ENCODE results near the gene ARHGAP9.

ARHGAP9 gene

GRCh38 chr12:57481671-57482070 is 2.0 kb upstream of the ARHGAP9 start:
- Histone ChIP-seq H3K27ac (replicated peaks) (no peak overlapping the region), H3K4me3 (replicated peaks; ENCODE audit: insufficient read depth, low read length) (no peak overlapping the region), H3K27me3 (ENCODE audit: insufficient read depth, poor library complexity, severe bottlenecking) (no peaks in the 10 kb centered on the region)
- no peak for TF ChIP-seq POLR2AphosphoS5 (IDR thresholded peaks at IDR 0.05; ENCODE audit: low read depth)
- no peak for TF ChIP-seq REST (IDR thresholded peaks at IDR 0.05; ENCODE audit: insufficient replicate concordance, low read depth)
- TF ChIP-seq SPI1 (IDR thresholded peaks at IDR 0.05; ENCODE audit: borderline replicate concordance, low read depth): no peak
- TF ChIP-seq GABPA (IDR thresholded peaks at IDR 0.05; ENCODE audit: low read depth): no peak
- no peak for TF ChIP-seq CTCF (IDR thresholded peaks at IDR 0.05; ENCODE audit: insufficient read depth, low read length)
- DNase-seq (ENCODE audit: low read depth in 1 of 2, low spot score in 1 of 2): no peak

- TF ChIP-seq CTCF (IDR thresholded peaks at IDR 0.05; ENCODE audit: insufficient read depth, low read length) (no peak), REST (IDR thresholded peaks at IDR 0.05; ENCODE audit: insufficient replicate concordance, low read depth) (no peak), POLR2AphosphoS5 (IDR thresholded peaks at IDR 0.05; ENCODE audit: low read depth) (no peak), SPI1 (IDR thresholded peaks at IDR 0.05; ENCODE audit: borderline replicate concordance, low read depth) (no peak), GABPA (IDR thresholded peaks at IDR 0.05; ENCODE audit: low read depth) (no peak)
- Histone ChIP-seq H3K27ac (replicated peaks) (peak overlapping the region; percentile 90), H3K4me3 (replicated peaks; ENCODE audit: insufficient read depth, low read length) (no peak overlapping the region), H3K27me3 (ENCODE audit: insufficient read depth, poor library complexity, severe bottlenecking) (no peaks in the 10 kb centered on the region)
- no peak for DNase-seq (ENCODE audit: low read depth in 1 of 2, low spot score in 1 of 2)
These were observed 657 bp downstream of the ARHGAP9 start for GRCh38 chr12:57479043-57479375.

- Histone ChIP-seq H3K4me3 (replicated peaks; ENCODE audit: insufficient read depth, low read length) (peak overlapping the region; percentile 62), H3K27me3 (ENCODE audit: insufficient read depth, poor library complexity, severe bottlenecking) (no peaks in the 10 kb centered on the region), H3K27ac (replicated peaks) (peak overlapping the region; percentile 90)
- DNase-seq (ENCODE audit: low read depth in 1 of 2, low spot score in 1 of 2): peak; percentile 80
- TF ChIP-seq GABPA (IDR thresholded peaks at IDR 0.05; ENCODE audit: low read depth): peak; percentile 52
- TF ChIP-seq CTCF (IDR thresholded peaks at IDR 0.05; ENCODE audit: insufficient read depth, low read length): no peak
- TF ChIP-seq SPI1 (IDR thresholded peaks at IDR 0.05; ENCODE audit: borderline replicate concordance, low read depth): peak; percentile 89
These were observed 1.7 kb downstream of the ARHGAP9 start for GRCh38 chr12:57477710-57478681.
